ENCODE results near the gene SPSB2. TPM values are rescaled to one million over a fixed set of nuclear protein-coding genes. Genes with fewer than 3 reads are reported as not detected.
"Not testable (repeated sequence)": the region's sequence is repeated elsewhere in the genome, so short reads cannot be mapped to it uniquely, and the experiment has no call there.

Gene SPSB2, protein sequence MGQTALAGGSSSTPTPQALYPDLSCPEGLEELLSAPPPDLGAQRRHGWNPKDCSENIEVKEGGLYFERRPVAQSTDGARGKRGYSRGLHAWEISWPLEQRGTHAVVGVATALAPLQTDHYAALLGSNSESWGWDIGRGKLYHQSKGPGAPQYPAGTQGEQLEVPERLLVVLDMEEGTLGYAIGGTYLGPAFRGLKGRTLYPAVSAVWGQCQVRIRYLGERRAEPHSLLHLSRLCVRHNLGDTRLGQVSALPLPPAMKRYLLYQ
- polyA plus RNA-seq (ENCODE audit: insufficient read length in 3 of 3), result 10 to 100 TPM; 14.8 to 16.8 (median 16.8) TPM
- long read RNA-seq, donor 1, partial matches to known transcripts, result 132 of 154 reads
- long read RNA-seq, donor 1, other reads (novel, unspliced or antisense), result 19 of 154 reads
- long read RNA-seq, donor 2, transcript SPSB2-205 (3 exons, 1,236 nt), result major isoform, 5 of 193 reads
- long read RNA-seq, donor 2, partial matches to known transcripts, result 188 of 193 reads
- long read RNA-seq, donor 2, other reads (novel, unspliced or antisense), result 0 of 193 reads
- long read RNA-seq, donor 3, partial matches to known transcripts, result 102 of 106 reads
- long read RNA-seq, donor 3, other reads (novel, unspliced or antisense), result 0 of 106 reads
- long read RNA-seq, donor 4, partial matches to known transcripts, result 17 of 20 reads
- long read RNA-seq, donor 4, other reads (novel, unspliced or antisense), result 0 of 20 reads
- long read RNA-seq, donor 5, partial matches to known transcripts, result 0 of 1 reads
- long read RNA-seq, donor 5, other reads (novel, unspliced or antisense), result 0 of 1 reads
- long read RNA-seq, donor 6, partial matches to known transcripts, result 18 of 19 reads
- long read RNA-seq, donor 6, other reads (novel, unspliced or antisense), result 0 of 19 reads
- long read RNA-seq, donor 7, partial matches to known transcripts, result 66 of 67 reads
- long read RNA-seq, donor 7, other reads (novel, unspliced or antisense), result 0 of 67 reads
- long read RNA-seq, donor 8, result 0 reads
- long read RNA-seq, donor 9, partial matches to known transcripts, result 26 of 27 reads
- long read RNA-seq, donor 9, other reads (novel, unspliced or antisense), result 0 of 27 reads
- long read RNA-seq, donor 10, partial matches to known transcripts, result 116 of 151 reads
- long read RNA-seq, donor 10, other reads (novel, unspliced or antisense), result 35 of 151 reads
- long read RNA-seq, donor 11, partial matches to known transcripts, result 5 of 10 reads
- long read RNA-seq, donor 11, other reads (novel, unspliced or antisense), result 0 of 10 reads
- long read RNA-seq, donor 12, partial matches to known transcripts, result 11 of 12 reads
- long read RNA-seq, donor 12, other reads (novel, unspliced or antisense), result 0 of 12 reads
- long read RNA-seq, donor 13, partial matches to known transcripts, result 22 of 22 reads
- long read RNA-seq, donor 13, other reads (novel, unspliced or antisense), result 0 of 22 reads
- long read RNA-seq, donor 14, result 0 reads
- long read RNA-seq, donor 15, partial matches to known transcripts, result 122 of 126 reads
- long read RNA-seq, donor 15, other reads (novel, unspliced or antisense), result 0 of 126 reads
- long read RNA-seq, donor 16, partial matches to known transcripts, result 222 of 224 reads
- long read RNA-seq, donor 16, other reads (novel, unspliced or antisense), result 0 of 224 reads

DNA sequence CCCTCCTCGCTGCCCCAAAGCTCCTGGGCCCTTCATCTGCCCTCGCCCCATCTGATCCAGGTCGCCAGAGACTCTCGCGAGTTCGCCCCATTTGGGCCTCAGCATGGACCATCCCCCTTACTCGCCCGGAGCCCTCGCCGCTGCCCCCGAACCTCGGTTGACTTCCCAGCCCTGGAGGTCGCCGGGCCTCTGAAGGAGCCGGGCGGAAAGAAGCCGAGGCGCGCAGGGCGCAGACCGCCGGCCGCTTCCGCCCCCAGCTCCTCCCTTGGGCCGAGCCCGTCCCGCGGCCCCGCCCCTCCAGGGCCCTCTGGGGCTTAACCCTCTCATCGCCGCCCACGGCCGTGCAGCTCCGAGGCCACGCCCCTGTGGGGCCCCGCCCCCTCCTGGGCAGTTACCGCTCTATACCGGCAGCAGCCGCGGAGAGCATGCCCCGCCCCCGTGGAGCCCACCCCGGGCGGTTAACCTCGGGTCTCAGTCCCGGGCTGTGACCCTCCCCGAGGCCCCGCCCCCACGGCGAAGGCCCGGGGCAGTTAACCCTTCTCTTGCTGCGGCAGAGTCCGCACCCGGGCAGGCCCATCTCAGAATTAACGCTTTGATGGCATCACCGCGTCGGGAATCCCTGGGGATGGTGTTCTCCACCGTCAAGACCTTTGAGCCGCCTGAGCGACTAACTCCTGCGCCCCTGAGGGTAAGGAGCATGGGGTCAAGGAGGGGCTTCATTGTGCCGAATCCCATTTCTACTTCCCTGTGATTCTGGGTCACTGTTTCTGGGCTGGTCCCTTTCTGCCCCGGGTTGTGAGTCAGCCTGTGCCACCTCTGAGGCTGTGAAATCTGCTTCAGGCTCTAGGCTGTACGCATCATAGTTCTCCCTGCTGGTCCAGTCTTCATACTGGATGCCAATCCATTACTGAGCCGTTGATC is at the start of gene SPSB2:
TSS of gene SPSB2 (minus strand) at position 210 of the 921 bp plus-strand sequence. CDS start 402 bp downstream, outside the sequence.
- peak; percentile 98 for DNase-seq

DNA sequence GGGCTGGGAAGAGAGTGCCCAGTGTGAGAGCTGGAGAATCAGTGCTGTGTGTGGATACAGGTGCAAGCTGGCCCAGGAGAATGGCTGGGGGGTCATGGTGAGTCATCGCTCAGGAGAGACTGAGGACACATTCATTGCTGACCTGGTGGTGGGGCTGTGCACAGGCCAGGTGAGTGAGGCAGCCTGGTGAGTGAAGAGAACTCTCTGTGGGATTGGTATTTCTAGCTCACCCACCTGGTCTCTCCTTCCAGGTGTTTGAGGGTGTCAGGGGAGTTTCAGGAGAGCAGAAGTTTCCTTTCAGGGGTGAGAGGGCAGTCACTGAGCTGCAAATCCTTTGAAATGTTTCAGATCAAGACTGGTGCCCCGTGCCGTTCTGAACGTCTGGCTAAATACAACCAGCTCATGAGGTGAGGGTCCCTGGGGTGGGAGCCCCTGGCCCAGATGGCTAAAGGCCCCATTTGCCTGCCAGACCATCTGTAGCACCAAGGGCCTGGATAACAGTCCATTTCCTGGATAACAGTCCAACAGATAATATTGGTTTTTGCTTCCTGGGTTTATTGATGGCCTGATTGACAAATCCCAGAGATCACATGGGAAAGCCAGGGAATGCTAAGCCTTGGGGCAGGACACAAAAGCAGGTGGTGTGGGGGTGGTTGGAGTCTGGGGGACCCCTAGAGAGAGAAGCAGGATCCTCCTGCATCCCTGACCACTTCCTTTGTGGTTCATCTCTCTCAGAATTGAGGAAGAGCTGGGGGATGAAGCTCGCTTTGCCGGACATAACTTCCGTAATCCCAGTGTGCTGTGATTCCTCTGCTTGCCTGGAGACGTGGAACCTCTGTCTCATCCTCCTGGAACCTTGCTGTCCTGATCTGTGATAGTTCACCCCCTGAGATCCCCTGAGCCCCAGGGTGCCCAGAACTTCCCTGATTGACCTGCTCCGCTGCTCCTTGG is 49.2 kb upstream of the SPSB2 start:
- no peak for DNase-seq

DNA sequence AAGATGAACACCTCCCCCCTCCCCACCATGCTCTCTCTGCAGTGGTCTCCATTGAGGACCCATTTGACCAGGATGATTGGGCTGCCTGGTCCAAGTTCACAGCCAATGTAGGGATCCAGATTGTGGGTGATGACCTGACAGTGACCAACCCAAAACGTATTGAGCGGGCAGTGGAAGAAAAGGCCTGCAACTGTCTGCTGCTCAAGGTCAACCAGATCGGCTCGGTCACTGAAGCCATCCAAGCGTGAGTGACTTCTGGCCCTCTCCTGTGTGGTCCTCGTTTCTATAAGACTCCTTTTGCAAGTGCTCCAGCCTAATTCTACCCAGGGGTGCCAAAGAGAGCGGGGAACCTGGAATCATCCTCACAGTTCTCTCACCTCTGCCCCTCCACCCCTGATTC is 48.4 kb upstream of the SPSB2 start:
- no peak for DNase-seq

DNA sequence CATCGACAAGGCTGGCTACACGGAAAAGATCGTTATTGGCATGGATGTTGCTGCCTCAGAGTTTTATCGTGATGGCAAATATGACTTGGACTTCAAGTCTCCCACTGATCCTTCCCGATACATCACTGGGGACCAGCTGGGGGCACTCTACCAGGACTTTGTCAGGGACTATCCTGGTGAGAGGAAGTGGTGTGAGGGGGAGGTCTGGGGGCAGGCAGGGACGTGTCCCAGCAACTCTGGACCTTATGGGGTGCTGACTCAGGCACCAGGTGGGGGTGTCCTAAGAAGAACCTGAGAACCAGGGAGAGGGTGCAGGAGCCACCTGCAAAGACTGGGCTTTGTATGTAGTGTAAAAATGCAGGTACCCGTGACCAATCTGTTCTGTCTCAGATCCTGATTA is 46.5 kb upstream of the SPSB2 start:
- DNase-seq, result no peak

DNA sequence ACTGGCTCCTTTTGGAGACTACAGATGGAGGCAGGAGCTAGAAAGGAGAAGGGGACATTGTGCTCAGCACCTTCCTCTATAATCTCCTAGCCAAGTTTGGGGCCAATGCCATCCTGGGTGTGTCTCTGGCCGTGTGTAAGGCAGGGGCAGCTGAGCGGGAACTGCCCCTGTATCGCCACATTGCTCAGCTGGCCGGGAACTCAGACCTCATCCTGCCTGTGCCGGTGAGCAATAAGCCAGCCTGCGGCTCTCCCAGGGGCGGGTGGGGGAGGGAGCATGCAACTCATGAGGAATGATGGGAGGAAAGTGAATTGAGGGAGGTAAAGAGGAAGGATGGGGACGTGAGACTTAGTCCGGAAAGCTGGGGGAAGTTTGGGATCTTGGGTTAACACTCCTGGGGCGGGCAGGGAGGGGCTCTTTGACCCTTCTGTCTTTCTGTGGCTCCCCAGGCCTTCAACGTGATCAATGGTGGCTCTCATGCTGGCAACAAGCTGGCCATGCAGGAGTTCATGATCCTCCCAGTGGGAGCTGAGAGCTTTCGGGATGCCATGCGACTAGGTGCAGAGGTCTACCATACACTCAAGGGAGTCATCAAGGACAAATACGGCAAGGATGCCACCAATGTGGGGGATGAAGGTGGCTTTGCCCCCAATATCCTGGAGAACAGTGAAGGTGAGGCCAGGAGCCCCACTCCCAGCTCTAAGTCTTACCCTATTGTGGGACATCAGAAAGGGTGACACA is 44.6 kb upstream of the SPSB2 start:
- no peak for DNase-seq

DNA sequence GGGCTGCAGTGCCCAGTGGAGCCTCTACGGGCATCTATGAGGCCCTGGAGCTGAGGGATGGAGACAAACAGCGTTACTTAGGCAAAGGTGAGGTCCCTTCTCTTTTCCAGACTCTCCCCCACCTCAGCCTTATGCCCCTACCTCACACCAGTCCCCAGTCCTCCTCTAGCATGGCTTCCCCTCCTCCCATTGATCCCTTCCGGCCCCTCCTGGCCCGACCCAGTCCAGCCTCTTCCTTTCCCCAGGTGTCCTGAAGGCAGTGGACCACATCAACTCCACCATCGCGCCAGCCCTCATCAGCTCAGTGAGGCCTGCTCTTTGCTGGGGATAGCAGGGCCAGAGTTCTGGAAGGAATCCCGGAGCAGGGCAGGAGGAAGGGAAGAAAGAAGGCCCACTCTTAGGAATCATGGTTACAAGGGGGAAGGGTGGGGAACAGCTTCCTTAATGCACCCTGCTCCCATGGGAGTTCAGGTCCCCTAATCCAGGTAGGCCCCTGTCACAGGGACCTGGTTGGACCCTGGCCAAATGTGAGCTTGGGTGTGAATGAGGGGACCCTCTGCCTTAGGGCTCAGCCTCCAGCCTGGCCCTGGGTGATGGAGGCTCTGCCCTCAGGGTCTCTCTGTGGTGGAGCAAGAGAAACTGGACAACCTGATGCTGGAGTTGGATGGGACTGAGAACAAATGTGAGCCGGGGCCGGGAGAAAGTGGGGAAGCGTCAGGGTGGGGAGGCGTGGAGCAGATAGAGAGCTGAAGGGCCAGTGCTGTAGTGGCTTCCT is 43.5 kb upstream of the SPSB2 start:
- DNase-seq, result no peak

DNA sequence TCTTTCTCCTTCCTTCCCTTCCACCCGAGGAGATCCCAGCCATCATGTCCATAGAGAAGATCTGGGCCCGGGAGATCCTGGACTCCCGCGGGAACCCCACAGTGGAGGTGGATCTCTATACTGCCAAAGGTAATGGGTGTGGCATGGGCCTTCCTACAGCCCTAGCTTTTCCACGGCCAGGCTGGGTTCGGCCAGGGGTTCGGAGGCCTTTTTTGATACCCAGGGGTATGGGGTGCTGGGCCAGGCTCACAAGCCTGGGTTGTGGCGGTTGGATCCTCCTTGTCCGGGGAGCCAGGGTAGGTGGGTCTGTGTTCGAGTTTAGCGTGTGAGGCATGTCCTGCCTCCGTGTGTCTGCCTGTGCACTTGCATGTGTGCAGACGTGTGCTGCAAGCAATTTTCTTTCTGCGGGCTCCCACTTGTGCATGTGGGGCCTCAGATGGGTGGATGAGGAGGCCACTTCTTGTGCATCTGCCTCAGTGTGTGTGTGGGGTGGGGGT is 42.7 kb upstream of the SPSB2 start:
- DNase-seq, result no peak

DNA sequence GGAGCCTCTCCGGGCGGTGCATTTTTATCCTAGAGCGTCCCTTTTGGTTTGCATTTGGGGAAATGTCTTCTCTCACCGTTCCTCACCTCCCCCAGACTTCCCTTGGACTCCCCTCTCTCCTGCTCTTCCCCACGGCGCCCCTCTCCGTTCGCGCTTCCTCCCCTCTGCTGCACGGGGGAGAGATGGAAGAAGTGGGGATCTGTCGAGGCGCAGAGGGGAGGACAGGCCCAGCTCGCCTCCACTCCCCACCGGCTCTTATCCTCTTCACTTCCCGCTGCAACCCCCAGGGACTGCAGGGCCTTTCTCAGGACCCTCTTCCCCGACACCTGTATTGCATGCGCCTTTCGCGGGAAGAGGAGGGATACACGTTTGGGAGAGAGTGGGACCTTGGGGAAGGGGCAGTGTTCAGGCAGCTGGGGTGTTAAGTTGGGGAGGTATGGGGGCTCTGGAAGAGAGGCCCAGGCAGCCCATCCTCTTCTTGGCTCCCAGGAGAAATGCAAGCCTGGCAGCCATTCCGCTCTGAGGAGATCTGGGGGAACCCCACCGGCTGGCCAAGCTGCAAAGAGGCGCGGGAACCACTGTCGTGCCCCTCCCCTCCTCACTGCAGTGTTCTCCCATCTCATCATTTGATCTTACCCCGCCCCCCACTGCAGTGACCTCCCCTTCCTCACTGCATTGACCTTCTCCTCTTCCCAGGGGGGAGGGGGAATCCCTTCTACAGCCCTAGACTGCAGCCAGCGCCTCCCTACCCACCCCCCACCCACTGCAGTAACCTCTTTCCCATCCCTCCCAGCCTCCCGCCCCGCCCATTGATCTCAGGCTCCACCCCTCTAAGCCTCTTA is 42.1 kb upstream of the SPSB2 start:
- DNase-seq, result no peak

DNA sequence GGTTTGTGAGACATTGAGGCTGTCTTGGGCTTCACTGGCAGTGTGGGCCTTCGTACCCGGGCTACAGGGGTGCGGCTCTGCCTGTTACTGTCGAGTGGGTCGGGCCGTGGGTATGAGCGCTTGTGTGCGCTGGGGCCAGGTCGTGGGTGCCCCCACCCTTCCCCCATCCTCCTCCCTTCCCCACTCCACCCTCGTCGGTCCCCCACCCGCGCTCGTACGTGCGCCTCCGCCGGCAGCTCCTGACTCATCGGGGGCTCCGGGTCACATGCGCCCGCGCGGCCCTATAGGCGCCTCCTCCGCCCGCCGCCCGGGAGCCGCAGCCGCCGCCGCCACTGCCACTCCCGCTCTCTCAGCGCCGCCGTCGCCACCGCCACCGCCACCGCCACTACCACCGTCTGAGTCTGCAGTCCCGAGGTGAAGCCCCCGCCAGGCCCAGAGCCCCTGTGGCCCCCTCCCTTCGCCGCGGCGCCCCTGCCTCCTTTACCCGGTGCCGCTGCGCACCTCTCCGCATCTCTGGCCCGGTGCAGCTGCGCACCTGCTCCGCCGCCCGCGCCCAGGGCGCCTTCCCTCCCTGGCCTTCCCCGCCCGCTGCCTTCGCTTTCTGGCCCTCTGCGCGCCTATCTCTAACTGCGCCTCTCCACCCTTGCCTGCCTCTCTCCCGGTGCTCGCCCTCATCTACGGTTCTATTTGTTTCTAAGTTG is 41.3 kb upstream of the SPSB2 start, which contains the start of gene ENO2:
TSS of gene ENO2 (plus strand) at position 335 of the 701 bp plus-strand sequence. CDS start 1,253 bp downstream, outside the sequence.
- no peak for DNase-seq

DNA sequence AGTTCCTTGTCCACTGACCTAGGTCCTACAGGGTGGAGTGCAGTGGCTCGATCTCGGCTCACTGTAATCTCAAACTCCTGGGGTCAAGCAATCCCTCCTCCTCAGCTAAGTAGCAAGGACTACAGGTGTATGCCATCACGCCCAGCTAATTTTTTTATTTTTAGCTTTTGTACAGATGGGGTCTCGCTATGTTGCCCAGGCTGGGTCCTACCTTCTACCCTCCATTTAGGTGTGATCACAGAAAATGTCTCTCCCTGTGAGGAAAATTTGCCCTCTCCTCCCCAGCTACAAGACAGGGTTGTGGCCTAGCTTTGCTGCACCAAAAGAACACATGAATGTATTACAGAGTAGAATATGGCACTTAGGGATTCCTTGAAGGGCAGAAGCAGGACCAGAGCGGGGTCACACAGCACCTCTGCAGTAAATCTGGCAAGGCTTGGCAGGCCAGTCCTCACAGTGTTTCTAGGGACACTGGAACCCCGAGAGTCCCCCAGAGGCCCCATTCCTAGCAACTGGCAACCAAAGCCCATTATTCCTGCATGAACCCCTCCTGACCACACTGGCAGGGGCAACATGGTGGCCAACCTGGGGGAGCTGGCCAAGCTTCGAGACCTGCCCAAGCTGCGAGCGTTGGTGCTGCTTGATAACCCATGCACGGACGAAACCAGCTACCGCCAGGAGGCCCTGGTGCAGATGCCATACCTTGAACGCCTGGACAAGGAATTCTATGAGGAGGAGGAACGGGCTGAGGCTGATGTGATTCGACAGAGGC is 39.2 kb upstream of the SPSB2 start:
- DNase-seq, result no peak

DNA sequence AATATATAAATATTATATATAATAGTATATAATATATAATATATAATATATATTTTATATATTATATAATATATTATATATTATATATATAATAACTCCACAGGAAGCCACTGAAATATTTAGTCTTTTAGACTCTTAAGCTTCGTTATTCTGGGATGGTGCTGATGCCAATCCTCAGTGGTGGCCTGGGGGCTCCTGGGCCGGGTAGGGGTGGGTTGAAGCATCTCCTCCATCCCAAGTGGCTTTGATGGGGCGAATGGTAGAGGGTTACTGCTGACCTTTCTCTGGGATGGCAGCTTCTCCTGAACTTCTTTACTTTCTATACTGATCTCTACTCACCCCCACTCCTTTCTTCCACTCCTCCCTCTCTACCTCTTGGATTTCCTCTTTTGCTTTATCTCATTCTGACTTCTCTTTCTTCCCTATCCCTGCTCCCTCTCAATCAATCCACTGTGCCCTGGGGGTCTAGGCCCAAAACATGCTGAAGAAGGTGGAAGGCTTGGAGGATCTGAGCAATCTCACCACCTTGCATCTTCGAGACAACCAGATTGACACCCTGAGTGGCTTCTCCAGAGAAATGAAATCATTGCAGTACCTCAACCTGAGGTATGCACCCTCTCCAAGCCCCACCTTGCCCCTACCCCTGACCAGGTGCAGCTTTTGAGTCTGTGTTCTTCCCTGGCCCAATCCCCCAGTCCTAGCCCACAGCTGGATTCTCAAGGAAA is 36.5 kb upstream of the SPSB2 start:
- DNase-seq, result no peak

DNA sequence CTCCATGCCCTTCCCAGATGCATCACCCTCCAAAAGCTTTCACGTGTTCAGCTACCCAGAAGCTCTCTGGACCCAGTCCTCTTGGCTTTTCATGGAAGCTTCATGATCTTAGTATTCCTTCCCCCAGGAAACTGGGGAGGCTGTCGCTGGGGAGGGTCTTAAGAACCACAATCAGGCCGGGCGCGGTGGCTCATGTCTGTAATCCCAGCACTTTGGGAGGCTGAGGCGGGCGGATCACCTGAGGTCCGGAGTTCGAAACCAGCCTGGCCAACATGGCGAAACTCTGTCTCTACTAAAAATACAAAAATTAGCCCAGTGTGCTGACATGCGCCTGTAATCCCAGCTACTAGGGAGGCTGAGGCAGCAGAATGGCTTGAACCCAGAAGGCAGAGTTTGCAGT is 35.0 kb upstream of the SPSB2 start:
- not testable (repeated sequence) for DNase-seq

DNA sequence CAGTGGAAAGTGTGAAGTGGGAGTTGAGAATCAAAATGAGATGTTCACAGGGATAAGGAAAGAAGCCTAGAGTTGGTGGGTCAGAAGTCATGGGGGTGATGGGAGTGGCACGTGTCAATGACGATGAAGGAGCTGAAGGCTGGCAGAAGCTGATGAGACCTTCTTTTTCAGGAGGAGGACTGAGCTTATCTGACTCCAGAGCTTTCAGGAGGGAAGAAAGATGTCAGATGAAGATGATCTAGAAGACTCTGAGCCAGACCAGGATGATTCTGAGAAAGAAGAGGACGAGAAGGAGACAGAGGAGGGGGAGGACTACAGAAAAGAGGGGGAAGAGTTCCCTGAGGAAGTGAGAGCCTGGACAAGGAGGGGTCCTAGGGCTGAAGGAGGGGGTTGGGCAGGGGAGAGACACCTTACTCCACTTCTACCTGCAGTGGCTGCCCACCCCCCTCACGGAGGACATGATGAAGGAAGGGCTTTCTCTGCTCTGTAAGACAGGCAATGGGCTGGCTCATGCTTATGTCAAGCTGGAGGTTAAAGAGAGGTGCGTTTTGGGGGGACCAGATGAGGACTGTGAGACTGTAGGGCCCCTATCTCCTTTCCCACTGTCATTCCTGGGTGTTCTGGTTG is 32.4 kb upstream of the SPSB2 start:
- DNase-seq, result no peak
